Parathyroid adenoma (tissue), 2 donors: ENCODE results near the gene TMEM39A.

Experiments
- H2AFZ ChIP-seq: fragments of 300-600 bp; sonication (generic); one replicate; pipeline ENCODE4 v1.7.0; 2017; ENCODE audit warnings: antibody characterized with exemption, mild to moderate bottlenecking
- H3K27ac ChIP-seq: fragments of 300-600 bp; sonication (generic); one replicate; pipeline ENCODE4 v1.7.0; 2017
- H3K27me3 ChIP-seq: fragments of 300-600 bp; sonication (generic); one replicate; pipeline ENCODE4 v1.7.0; 2017; ENCODE audit warnings: low read length; ENCODE audit not compliant: control insufficient read depth, insufficient read depth
- H3K36me3 ChIP-seq: fragments of 300-600 bp; sonication (generic); one replicate; pipeline ENCODE4 v1.7.0; 2017; ENCODE audit warnings: low read length; ENCODE audit not compliant: control insufficient read depth, insufficient read depth
- H3K4me1 ChIP-seq: fragments of 300-600 bp; sonication (generic); one replicate; pipeline ENCODE4 v1.7.0; 2017; ENCODE audit warnings: control low read depth
- H3K4me2 ChIP-seq: fragments of 300-600 bp; sonication (generic); one replicate; pipeline ENCODE4 v1.7.0; 2017; ENCODE audit warnings: low read length
- H3K4me3 ChIP-seq: fragments of 300-600 bp; sonication (generic); one replicate; pipeline ENCODE4 v1.7.0; 2017; ENCODE audit warnings: low read depth, low read length
- H3K79me2 ChIP-seq: fragments of 300-600 bp; sonication (generic); one replicate; pipeline ENCODE4 v1.7.0; 2017; ENCODE audit warnings: control low read depth
- H3K9ac ChIP-seq: fragments of 300-600 bp; sonication (generic); one replicate; pipeline ENCODE4 v1.7.0; 2017; ENCODE audit warnings: mild to moderate bottlenecking
- H3K9me3 ChIP-seq: fragments of 300-600 bp; sonication (generic); one replicate; pipeline ENCODE4 v1.7.0; 2017; ENCODE audit warnings: low read length; ENCODE audit not compliant: control insufficient read depth
- CTCF ChIP-seq: fragments of 300-600 bp; sonication (generic); IDR thresholded peaks from one replicate; pipeline ENCODE4 v1.7.0; 2017; ENCODE audit warnings: antibody characterized with exemption, mild to moderate bottlenecking
- donor health status: primary hyperparathyroidism.

Gene TMEM39A

DNA sequence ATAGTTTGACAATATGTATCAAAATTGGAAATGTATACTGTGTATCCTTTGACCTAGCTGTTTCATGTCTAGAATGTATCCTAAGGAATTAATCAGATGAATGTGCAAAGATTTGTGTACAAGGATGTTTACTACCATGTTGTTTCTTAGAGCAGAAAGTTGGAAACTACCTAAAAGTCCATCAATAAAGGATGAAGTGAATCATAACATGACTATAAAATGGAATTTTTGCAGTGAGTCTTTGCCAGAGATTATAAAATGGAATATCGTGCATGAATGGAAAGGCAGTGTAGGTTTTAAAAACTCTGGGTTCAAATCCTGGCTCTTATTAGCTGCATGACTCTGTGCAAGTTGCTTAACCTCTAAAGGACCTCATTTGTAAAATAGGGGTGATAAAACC is 19.7 kb upstream of the TMEM39A start:
- H3K36me3 ChIP-seq, result no peaks in the 10 kb centered on the region

DNA sequence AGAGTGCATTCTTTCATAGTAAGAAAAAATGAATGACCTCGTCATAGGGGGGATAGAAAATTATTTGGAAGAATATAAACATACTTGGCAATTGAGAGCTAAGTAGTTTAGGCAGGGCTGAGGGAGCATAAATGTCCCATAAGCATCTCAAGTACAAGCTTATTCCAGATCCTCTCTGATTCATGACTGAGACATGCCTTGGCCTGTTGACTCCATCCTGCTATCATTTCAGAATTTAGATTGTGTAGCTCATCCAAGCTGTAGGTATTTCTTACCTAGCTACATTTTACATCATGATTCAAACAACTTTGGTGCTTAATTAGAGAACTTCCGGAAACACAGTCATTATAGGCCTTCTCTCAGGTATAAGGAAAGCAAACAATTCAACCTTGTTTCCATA is 17.7 kb upstream of the TMEM39A start:
- Histone ChIP-seq H2AFZ (no peak overlapping the region), H3K27me3 (no peaks in the 10 kb centered on the region)
- TF ChIP-seq CTCF, result no peak

More for the DNA sequence above, 19.7 kb upstream of the TMEM39A start:
- H3K79me2 ChIP-seq, result no peaks in the 10 kb centered on the region
- H3K9me3 ChIP-seq, result no peaks in the 10 kb centered on the region
- H3K4me1 ChIP-seq, result no peaks in the 10 kb centered on the region
- H3K4me3 ChIP-seq, result no peak overlapping the region
- H2AFZ ChIP-seq, result no peak overlapping the region
- H3K27ac ChIP-seq, result no peak overlapping the region
- H3K27me3 ChIP-seq, result no peaks in the 10 kb centered on the region
- no peak overlapping the region for H3K4me2 ChIP-seq
- H3K9ac ChIP-seq, result no peak overlapping the region
- TF ChIP-seq CTCF, result no peak

DNA sequence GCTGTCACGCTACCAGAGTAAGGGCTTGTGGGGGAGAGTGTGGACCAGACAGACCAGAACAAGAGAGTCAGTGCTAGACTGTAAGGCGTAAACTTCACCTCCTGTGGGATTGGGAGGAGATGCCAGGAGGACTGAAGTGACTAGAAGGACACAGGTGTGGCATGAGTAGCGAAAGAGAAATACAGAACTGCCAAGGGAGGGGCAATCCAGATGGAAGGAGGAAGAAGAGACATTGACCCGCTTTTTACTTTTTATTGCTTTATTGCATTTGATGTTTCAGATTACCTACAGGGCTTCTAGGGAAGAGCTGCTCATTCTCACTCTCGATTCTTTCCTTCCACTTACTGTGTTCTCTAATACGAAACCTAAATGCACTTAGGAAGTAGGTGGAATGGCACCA is 7.5 kb upstream of the TMEM39A start:
- no peak overlapping the region for H2AFZ ChIP-seq
- no peaks in the 10 kb centered on the region for H3K27me3 ChIP-seq
- no peak overlapping the region for H3K9ac ChIP-seq
- H3K27ac ChIP-seq, result no peak overlapping the region
- H3K79me2 ChIP-seq, result no peaks in the 10 kb centered on the region
- no peak for TF ChIP-seq CTCF
- H3K4me2 ChIP-seq, result no peak overlapping the region
- H3K4me1 ChIP-seq, result no peaks in the 10 kb centered on the region
- no peak overlapping the region for H3K4me3 ChIP-seq
- H3K9me3 ChIP-seq, result no peaks in the 10 kb centered on the region
- H3K36me3 ChIP-seq, result no peaks in the 10 kb centered on the region

More for the DNA sequence above, 17.7 kb upstream of the TMEM39A start:
- no peaks in the 10 kb centered on the region for H3K9me3 ChIP-seq
- H3K79me2 ChIP-seq, result no peaks in the 10 kb centered on the region
- H3K4me3 ChIP-seq, result no peak overlapping the region
- no peaks in the 10 kb centered on the region for H3K36me3 ChIP-seq
- H3K27ac ChIP-seq, result no peak overlapping the region
- no peak overlapping the region for H3K4me2 ChIP-seq
- H3K9ac ChIP-seq, result no peak overlapping the region
- H3K4me1 ChIP-seq, result no peaks in the 10 kb centered on the region

- Histone ChIP-seq H3K4me1 (no peaks in the 10 kb centered on the region), H3K27me3 (no peaks in the 10 kb centered on the region), H3K4me3 (peak overlapping the region; percentile 91), H3K27ac (no peak overlapping the region), H3K9me3 (no peaks in the 10 kb centered on the region), H3K36me3 (no peaks in the 10 kb centered on the region), H3K4me2 (peak overlapping the region; percentile 88), H3K9ac (no peak overlapping the region), H2AFZ (peak overlapping the region; percentile 98), H3K79me2 (no peaks in the 10 kb centered on the region)
- TF ChIP-seq CTCF, result no peak
These were observed 6.2 kb upstream of the TMEM39A start for GRCh38 chr3:119469418-119470189.

DNA sequence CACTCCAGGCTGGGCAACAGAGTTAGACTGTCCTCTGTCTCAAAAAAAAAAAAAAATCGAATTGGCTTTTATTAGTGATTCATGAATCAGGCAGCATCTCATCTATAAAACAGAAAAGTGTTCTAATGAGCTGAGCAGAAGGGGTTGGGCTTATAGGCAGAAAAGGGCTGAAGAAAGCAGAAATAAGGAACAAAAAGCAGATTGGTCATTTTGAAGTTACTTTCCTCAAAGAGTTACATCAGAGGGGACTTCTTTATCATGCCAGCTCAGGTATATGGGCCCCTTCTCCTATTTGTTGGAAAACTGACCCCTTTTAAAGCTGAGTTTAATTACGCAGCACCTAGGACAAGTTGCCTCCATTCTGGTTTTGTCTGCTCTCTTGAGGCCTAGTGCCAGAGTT is 4.6 kb upstream of the TMEM39A start:
- Histone ChIP-seq H2AFZ (peak overlapping the region; percentile 98), H3K4me1 (no peaks in the 10 kb centered on the region), H3K79me2 (peaks cover 4% of the 10 kb centered on the region), H3K27me3 (no peaks in the 10 kb centered on the region), H3K9me3 (no peaks in the 10 kb centered on the region), H3K27ac (no peak overlapping the region), H3K9ac (no peak overlapping the region), H3K4me2 (peak overlapping the region; percentile 88), H3K4me3 (peak overlapping the region; percentile 91), H3K36me3 (no peaks in the 10 kb centered on the region)
- TF ChIP-seq CTCF, result no peak
